GM13976 (cell line): ENCODE results near the gene BCAS3.

ENCODE experiments used
- DNase-seq: peaks from one replicate; pipeline ENCODE4 v3.0.0; 2012; ENCODE audit warnings: low spot score
- in situ Hi-C: fragments of 300-500 bp; cut with MboI; formaldehyde crosslinking; loops from one replicate; pipeline ENCODE4 v1.12.0; 2022; ENCODE audit warnings: low sequenced_read_pairs, mixed read lengths, inconsistent platforms; ENCODE audit not compliant: unreplicated experiment
- TF ChIP-seq, protein P1 (sequence below): IDR thresholded peaks from 2 replicates; pipeline ENCODE4 v1.5.1; 2012; ENCODE audit warnings: borderline replicate concordance, mild to moderate bottlenecking; ENCODE audit not compliant: insufficient read depth; ENCODE audit errors: extremely low read depth, missing control alignments, control extremely low read depth

Gene BCAS3

GRCh38 chr17:60730273-60730672, 52.6 kb downstream of the BCAS3 start:
- in situ Hi-C loops = loop anchor here (25.0 kb wide), 1 partner anchor 232 kb away; no protein-coding TSS in a partner anchor
- TF ChIP-seq, protein P1, sequence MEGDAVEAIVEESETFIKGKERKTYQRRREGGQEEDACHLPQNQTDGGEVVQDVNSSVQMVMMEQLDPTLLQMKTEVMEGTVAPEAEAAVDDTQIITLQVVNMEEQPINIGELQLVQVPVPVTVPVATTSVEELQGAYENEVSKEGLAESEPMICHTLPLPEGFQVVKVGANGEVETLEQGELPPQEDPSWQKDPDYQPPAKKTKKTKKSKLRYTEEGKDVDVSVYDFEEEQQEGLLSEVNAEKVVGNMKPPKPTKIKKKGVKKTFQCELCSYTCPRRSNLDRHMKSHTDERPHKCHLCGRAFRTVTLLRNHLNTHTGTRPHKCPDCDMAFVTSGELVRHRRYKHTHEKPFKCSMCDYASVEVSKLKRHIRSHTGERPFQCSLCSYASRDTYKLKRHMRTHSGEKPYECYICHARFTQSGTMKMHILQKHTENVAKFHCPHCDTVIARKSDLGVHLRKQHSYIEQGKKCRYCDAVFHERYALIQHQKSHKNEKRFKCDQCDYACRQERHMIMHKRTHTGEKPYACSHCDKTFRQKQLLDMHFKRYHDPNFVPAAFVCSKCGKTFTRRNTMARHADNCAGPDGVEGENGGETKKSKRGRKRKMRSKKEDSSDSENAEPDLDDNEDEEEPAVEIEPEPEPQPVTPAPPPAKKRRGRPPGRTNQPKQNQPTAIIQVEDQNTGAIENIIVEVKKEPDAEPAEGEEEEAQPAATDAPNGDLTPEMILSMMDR = no peak

GRCh38 chr17:60738287-60738686, 60.6 kb downstream of the BCAS3 start:
- in situ Hi-C loops = loop anchor here (25.0 kb wide), 1 partner anchor 224 kb away; no protein-coding TSS in a partner anchor
- TF ChIP-seq, protein P1 = no peak
- no peak for DNase-seq

More at GRCh38 chr17:60730273-60730672, 52.6 kb downstream of the BCAS3 start:
- DNase-seq = no peak

DNA sequence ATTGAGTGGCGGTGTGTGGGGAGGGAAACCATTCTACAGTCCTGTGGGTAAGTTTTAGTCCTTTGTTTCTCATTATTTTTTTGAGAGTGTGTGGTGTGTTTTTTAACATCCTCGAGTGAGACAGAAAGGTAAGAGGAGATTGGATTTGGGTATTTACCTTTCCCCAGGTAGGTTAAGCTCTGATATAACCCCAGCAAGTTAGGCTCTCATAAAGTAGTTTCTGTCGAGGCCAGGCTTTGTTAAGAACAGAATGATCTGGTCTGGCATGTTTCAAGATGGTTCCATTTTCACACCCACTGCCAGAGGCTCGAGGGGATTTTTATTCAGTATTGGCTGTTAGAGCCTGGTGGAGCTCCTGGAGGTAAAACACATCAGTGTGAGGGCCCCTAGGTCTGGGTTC, 62.9 kb downstream of the BCAS3 start:
- in situ Hi-C loops = loop anchor here (25.0 kb wide), 1 partner anchor 222 kb away; no protein-coding TSS in a partner anchor
- TF ChIP-seq, protein P1 = no peak
- DNase-seq = no peak

DNA sequence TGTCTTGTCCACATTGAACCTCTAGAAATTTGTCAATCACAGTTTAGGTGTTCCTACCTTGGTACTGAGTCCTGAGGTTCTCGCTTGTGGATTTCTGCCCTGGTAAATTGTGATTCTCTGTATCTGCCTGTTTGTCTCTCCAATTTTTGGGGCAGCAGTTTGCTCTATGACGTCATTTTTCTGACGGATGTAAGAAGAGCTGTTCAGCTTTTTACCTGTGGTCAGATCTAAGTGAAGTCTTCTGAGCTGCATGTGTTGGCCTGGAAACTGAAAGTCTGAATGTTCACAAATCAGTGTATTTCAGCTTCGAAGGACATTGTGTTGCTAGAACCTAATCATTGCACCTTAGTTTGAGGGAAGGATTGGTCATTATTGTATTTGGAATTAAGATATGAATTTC, 63.4 kb downstream of the BCAS3 start:
- DNase-seq = no peak
- in situ Hi-C loops = loop anchor here (25.0 kb wide), 1 partner anchor 221 kb away; no protein-coding TSS in a partner anchor
- TF ChIP-seq, protein P1 = no peak

DNA sequence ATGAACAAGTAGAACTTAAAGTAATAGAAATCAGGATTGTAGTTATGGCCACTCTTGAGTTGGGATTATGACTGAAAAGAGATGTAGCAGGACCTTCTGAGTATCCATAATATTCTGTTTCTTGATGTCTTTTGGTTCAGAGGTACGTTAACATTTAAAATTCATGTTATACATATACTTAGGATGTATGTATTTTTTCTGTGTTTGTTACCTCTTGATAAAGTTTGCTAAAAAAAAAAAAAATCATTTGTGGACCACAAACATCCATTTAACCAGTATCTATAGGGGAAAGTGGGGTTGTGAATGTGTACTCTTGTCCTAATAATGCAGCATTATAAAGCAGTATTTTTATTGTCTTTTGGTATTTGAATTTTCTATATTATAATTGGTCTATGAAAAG, 65.6 kb downstream of the BCAS3 start:
- in situ Hi-C loops = loop anchor here (25.0 kb wide), 1 partner anchor 219 kb away; no protein-coding TSS in a partner anchor
- no peak for DNase-seq
- TF ChIP-seq, protein P1 = no peak

GRCh38 chr17:60743799-60744198, 66.1 kb downstream of the BCAS3 start:
- in situ Hi-C loops = loop anchor here (25.0 kb wide), 1 partner anchor 219 kb away; no protein-coding TSS in a partner anchor
- DNase-seq = no peak
- TF ChIP-seq, protein P1 = no peak
